HT1080 (cell line): ENCODE data around the gene TOLLIP. TPM values are rescaled to one million over a fixed set of nuclear protein-coding genes. Genes with fewer than 3 reads are reported as not detected.

Experiments used
- DNase-seq: peaks from one replicate; pipeline ENCODE4 v3.0.0-alpha.2; 2015; ENCODE audit warnings: low read depth
- total RNA-seq: library from RNA; depleted of rRNA; stranded (reverse); fragments of >200 nt; shearing (Covaris generic); gene quantifications from 2 replicates; pipeline ENCODE4 v1.2.3, GENCODE V29; 2014

The TOLLIP gene
- total RNA-seq, 1 experiment from 2014 or later, result 22.7 TPM

GRCh38 chr11:1299621-1300020, 9.8 kb downstream of the TOLLIP start:
- DNase-seq, result no peak

GRCh38 chr11:1298695-1299492, 10.5 kb downstream of the TOLLIP start:
- no peak for DNase-seq

- DNase-seq, result no peak
These were observed 11.6 kb downstream of the TOLLIP start for GRCh38 chr11:1297576-1298473.

- no peak for DNase-seq
These were observed 12.3 kb downstream of the TOLLIP start for GRCh38 chr11:1297011-1297575.

GRCh38 chr11:1296287-1296686, 13.1 kb downstream of the TOLLIP start:
- no peak for DNase-seq

- no peak for DNase-seq
These were observed 13.8 kb downstream of the TOLLIP start for GRCh38 chr11:1295591-1295990.

- no peak for DNase-seq
These were observed 14.3 kb downstream of the TOLLIP start for GRCh38 chr11:1295086-1295485.

- no peak for DNase-seq
These were observed 15.8 kb downstream of the TOLLIP start for GRCh38 chr11:1293619-1294015.

GRCh38 chr11:1292644-1293618, 16.5 kb downstream of the TOLLIP start:
- no peak for DNase-seq

- no peak for DNase-seq
These were observed 17.3 kb downstream of the TOLLIP start for GRCh38 chr11:1292018-1292643.

- no peak for DNase-seq
These were observed 18.0 kb downstream of the TOLLIP start for GRCh38 chr11:1291295-1292017.

- no peak for DNase-seq
These were observed 19.1 kb downstream of the TOLLIP start for GRCh38 chr11:1290052-1291040.

- no peak for DNase-seq
These were observed 20.1 kb downstream of the TOLLIP start for GRCh38 chr11:1289211-1289935.

- no peak for DNase-seq
These were observed 20.8 kb downstream of the TOLLIP start for GRCh38 chr11:1288426-1289151.

GRCh38 chr11:1287928-1288327, 21.5 kb downstream of the TOLLIP start:
- DNase-seq, result no peak

GRCh38 chr11:1285876-1286275, 23.6 kb downstream of the TOLLIP start:
- no peak for DNase-seq

- DNase-seq, result no peak
These were observed 24.1 kb downstream of the TOLLIP start for GRCh38 chr11:1285316-1285744.
